ENCODE measurements around the gene ZFP42.

DNA sequence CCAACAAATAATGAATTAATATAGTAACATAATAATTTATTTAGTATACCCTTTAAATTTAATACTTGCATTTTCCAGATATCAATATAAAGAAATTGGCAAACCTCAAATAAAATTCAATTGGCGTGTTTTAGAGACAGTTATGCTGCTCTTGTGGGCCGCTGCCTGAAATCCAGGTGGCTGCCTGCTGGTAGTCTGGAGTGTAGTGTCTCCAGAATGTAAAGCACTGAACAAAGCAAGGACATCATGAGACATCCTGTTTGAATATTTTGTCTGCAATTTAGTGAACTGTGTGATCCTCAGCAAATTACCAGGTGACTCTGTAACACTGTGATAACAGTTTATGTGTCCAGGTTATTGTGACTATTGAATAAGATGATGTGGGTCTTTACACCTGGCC, 29.9 kb downstream of the ZFP42 start:
- TF ChIP-seq, protein P1, sequence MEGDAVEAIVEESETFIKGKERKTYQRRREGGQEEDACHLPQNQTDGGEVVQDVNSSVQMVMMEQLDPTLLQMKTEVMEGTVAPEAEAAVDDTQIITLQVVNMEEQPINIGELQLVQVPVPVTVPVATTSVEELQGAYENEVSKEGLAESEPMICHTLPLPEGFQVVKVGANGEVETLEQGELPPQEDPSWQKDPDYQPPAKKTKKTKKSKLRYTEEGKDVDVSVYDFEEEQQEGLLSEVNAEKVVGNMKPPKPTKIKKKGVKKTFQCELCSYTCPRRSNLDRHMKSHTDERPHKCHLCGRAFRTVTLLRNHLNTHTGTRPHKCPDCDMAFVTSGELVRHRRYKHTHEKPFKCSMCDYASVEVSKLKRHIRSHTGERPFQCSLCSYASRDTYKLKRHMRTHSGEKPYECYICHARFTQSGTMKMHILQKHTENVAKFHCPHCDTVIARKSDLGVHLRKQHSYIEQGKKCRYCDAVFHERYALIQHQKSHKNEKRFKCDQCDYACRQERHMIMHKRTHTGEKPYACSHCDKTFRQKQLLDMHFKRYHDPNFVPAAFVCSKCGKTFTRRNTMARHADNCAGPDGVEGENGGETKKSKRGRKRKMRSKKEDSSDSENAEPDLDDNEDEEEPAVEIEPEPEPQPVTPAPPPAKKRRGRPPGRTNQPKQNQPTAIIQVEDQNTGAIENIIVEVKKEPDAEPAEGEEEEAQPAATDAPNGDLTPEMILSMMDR (IDR thresholded peaks at IDR 0.05), result no peak
- no peak for TF ChIP-seq EZH2 (IDR thresholded peaks at IDR 0.05; ENCODE audit: borderline replicate concordance, insufficient read depth, low read depth, low read length, poor library complexity, severe bottlenecking)

Data from B cell (primary cell).